GM21786 (cell line): ENCODE data around the gene SECISBP2.

Experiments used
- ATAC-seq: cut with Tn5 transposase; IDR thresholded peaks from one replicate; pipeline ENCODE4 v1.9.1; 2021; ENCODE audit not compliant: unreplicated experiment

Gene SECISBP2

DNA sequence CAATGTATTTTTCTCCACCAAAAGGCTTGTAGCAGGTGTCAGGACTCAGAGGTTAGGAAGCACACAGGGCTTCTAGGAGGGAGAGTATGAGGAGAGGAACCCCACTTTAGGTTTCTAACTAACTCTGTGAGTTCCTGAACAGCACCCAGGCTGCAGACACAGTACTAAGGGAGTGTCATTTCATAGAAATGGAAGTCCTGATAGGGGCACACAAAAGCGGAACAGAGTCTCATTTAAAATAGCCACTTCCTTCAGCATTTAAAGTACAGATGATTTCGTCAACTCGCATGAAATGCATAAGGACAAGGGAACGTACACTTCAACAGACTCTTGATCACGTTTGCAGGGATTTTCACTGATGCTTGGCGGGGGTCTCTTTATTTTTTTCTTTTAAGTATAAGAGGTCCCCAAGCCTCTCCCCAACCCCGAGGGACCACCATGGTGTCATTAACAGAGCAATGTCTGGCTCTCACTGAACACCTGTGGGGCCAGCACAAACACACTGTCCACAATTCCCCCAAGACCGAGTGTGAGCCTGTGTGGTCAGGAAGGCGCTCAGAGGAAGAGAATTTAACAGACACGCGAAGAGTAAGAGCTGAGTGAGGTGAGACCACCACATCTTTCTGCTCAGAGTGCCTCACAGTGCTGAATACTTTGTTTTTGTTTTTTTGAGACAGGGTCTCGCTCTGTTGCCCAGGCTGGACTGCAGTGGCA, 82.3 kb downstream of the SECISBP2 start:
- ATAC-seq: peak; percentile 77

DNA sequence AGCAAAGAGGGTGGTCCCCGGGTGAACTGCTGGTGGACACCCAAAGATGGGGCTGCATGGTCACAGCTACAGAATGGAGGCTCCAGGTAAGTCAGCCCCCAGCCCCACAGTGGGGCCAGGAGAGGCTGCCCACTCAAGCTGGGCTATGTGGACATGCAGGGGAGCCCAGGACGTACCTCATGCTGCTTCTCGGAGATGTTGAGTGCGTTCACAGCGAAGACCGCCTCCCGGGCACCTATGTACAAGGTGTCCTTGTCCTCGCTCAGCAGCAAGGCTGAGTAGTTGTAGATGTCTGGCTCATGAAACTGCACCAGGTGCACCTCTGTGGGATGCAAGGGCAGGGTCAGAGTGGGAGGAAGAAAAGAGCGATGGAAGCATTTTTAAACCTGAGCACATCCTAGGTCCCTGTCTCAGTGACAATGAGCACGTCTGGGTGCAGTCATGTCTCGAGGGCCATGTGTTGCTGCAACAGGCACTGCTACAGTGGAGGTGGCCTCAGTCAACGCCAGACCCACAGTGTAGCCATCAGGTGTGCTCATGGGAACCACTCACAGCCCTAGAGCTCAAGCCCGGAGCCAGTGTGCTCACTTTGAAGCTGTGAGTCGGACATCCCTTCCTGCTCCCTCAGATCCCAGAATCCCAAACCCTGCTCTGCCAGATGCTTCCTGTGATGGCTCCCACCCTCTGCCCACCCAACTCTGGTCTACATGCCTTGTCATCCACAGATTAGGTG, 84.6 kb downstream of the SECISBP2 start:
- ATAC-seq: no peak

DNA sequence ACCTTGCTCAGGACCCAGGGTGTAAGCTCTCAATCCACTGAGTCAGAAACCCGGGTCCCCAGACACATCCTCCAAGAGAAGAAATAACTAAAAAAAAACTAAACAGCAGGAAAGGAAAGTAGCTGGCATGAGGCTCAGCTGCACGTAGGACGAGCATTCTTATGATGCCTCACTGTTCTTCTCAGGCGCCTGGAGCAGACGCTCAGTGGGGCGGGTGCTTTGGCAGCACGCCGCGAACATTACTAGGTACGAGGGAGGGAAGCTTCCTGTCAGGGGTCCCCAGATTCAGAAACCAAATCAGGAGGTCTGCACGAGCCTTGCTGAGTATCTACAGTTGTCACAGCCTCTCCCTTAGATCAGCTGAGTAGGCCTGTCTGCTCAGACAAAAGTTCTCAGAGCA, 85.8 kb downstream of the SECISBP2 start:
- ATAC-seq: no peak

DNA sequence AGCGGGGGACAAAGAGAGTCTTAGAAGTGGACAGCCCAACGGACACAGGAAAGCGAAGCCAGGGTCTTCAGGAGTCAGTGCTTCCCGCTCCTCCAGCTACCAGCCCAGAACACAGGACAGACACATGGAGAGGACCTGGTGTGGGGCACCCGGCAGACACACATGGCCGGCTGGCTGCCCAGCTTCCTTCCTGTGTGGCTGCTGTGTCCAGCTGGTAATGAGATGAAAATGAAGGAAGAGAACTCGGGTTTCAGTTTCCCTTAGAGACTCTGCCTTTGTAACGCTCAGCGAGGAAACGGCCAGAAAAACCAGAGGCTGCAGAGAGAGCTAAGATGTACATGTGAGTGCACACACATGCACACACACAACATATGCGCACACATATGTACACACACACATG, 87.5 kb downstream of the SECISBP2 start:
- ATAC-seq: peak; percentile 50

DNA sequence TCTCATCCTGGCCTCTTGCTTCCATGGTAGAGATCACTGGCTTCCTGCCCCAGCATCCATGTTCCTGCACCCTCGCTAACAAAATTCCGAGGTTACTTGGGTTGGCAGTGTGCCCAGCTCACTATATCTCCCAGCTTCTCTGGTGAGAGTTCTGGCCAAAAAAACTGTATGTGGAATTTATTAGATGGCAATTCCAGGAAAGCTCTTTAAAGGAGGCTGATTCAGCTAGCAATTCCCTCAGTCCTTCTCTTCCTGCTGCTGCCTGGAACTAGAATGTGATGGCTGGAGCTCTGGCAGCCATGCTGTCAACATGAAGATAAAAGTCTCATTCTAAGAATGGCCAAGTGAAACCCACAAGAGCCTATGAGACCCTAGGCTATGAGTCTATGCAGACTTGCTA, 88.8 kb downstream of the SECISBP2 start:
- no peak for ATAC-seq

DNA sequence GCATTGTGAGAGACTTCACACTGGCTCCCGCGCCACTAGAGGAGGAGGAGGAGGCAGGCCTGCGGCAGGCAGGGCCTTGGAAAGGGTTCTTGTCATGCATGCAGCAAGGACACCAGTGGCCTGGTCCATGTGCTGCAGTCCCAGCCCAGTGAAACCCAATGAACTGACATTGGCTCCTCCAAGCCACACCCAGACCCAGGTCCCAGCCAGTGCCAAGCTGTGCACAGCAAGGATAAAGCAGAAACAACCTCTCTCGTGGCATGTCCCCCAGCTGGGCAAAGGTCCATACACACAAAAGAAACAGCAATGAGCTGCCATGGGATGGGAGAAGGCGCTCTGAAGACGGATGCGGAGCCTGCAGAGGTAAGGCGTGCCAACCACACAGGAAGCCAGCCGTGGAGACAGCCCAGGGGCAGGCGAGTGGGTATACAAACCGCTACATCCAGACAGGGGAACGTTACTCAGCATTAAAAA, 90.4 kb downstream of the SECISBP2 start:
- ATAC-seq: peak; percentile 39
